ENCODE measurements around the gene EMID1. TPM values are rescaled to one million over a fixed set of nuclear protein-coding genes. Genes with fewer than 3 reads are reported as not detected.
A peak's percentile ranks its signal among the peaks of the same experiment; 100 is the strongest.

EMID1 gene
- total RNA-seq, 4 donors from 2014 or later, result 0.68 to 53.9 (median 1.9) TPM; not detected in 1

GRCh38 chr22:29306835-29307595, 101.3 kb downstream of the EMID1 start:
- in situ Hi-C loops (cut with MboI; ENCODE audit: low pct_ligation_motif_present in 1 of 4, low pct_unique_long_range_greater_than_20kb in 1 of 4, low sequenced_read_pairs in 3 of 4), result no loop called here
- Histone ChIP-seq H3K27ac (peak overlapping the region; percentile 84 to 96 (median 90)), H3K36me3 (no peaks in the 10 kb centered on the region), H3K27me3 (no peaks in the 10 kb centered on the region), H3K9me3 (no peaks in the 10 kb centered on the region), H3K4me3 (peak overlapping the region; percentile 63 to 91 (median 78)), H3K4me1 (peaks cover 38 to 68% (median 58%) of the 10 kb centered on the region in 4 donors)
- peak; percentile 85 for DNase-seq
- intact Hi-C loops (cut with DNase I; ENCODE audit: low total_unique reads), result no loop called here
- TF ChIP-seq CTCF (IDR thresholded peaks at IDR 0.05) (peak in 1 of 5 experiments; percentile 8), POLR2A (IDR thresholded peaks at IDR 0.05) (no peak), POLR2AphosphoS5 (IDR thresholded peaks at IDR 0.05) (peak; percentile 36 to 57 (median 55)), EP300 (IDR thresholded peaks at IDR 0.05; ENCODE audit: low read depth) (no peak)
- 10% methylated on average over 23 of the region's 83 CpGs; no CpG with 5 or more reads in 1 of the 2 donors for WGBS, 2 donors (ENCODE audit: low coverage in 1 of 2)

- H3K36me3 ChIP-seq, result no peaks in the 10 kb centered on the region
- peak overlapping the region; percentile 63 to 91 (median 78) for H3K4me3 ChIP-seq
- intact Hi-C loops (cut with DNase I; ENCODE audit: low total_unique reads) (no loop called here), in situ Hi-C loops (cut with MboI; ENCODE audit: low pct_ligation_motif_present in 1 of 4, low pct_unique_long_range_greater_than_20kb in 1 of 4, low sequenced_read_pairs in 3 of 4) (no loop called here)
- H3K4me1 ChIP-seq, result peaks cover 38 to 70% (median 55%) of the 10 kb centered on the region in 4 donors
- H3K9me3 ChIP-seq, result no peaks in the 10 kb centered on the region
- H3K27me3 ChIP-seq, result no peaks in the 10 kb centered on the region
- WGBS, 2 donors (ENCODE audit: low coverage in 1 of 2), result 74% methylated on average over 20 of the region's 20 CpGs; no CpG with 5 or more reads in 1 of the 2 donors
- TF ChIP-seq POLR2A (IDR thresholded peaks at IDR 0.05) (no peak), POLR2AphosphoS5 (IDR thresholded peaks at IDR 0.05) (no peak)
- peak overlapping the region; percentile 84 to 96 (median 90) for H3K27ac ChIP-seq
- DNase-seq, result no peak
Observed at GRCh38 chr22:29307596-29308147, 102.0 kb downstream of the EMID1 start.

GRCh38 chr22:29308148-29308790, 102.6 kb downstream of the EMID1 start:
- H3K4me3 ChIP-seq, result peak overlapping the region in 2 of 4 donors; percentile 63 to 91
- H3K36me3 ChIP-seq, result no peaks in the 10 kb centered on the region
- no peaks in the 10 kb centered on the region for H3K9me3 ChIP-seq
- intact Hi-C loops (cut with DNase I; ENCODE audit: low total_unique reads), result no loop called here
- in situ Hi-C loops (cut with MboI; ENCODE audit: low pct_ligation_motif_present in 1 of 4, low pct_unique_long_range_greater_than_20kb in 1 of 4, low sequenced_read_pairs in 3 of 4), result no loop called here
- DNase-seq, result no peak
- peaks cover 1% of the 10 kb centered on the region for H3K27me3 ChIP-seq
- H3K4me1 ChIP-seq, result peaks cover 42 to 70% (median 54%) of the 10 kb centered on the region in 4 donors
- H3K27ac ChIP-seq, result peak overlapping the region; percentile 84 to 96 (median 90)
- 79% methylated on average over 43 of the region's 50 CpGs; no CpG with 5 or more reads in 1 of the 2 donors for WGBS, 2 donors (ENCODE audit: low coverage in 1 of 2)
- TF ChIP-seq POLR2A (IDR thresholded peaks at IDR 0.05), result no peak
- no peak for TF ChIP-seq EP300 (IDR thresholded peaks at IDR 0.05; ENCODE audit: low read depth)
- no peak for TF ChIP-seq POLR2AphosphoS5 (IDR thresholded peaks at IDR 0.05)
- no peak for TF ChIP-seq CTCF (IDR thresholded peaks at IDR 0.05)

- in situ Hi-C loops (cut with MboI; ENCODE audit: low pct_ligation_motif_present in 1 of 4, low pct_unique_long_range_greater_than_20kb in 1 of 4, low sequenced_read_pairs in 3 of 4) (no loop called here), intact Hi-C loops (cut with DNase I; ENCODE audit: low total_unique reads) (no loop called here)
- Histone ChIP-seq H3K27me3 (peaks cover 7% of the 10 kb centered on the region), H3K36me3 (no peaks in the 10 kb centered on the region), H3K4me1 (peaks cover 47 to 74% (median 59%) of the 10 kb centered on the region in 4 donors), H3K27ac (peak overlapping the region; percentile 84 to 96 (median 90)), H3K4me3 (no peak overlapping the region), H3K9me3 (no peaks in the 10 kb centered on the region)
- no peak for TF ChIP-seq POLR2A (IDR thresholded peaks at IDR 0.05)
- no peak for TF ChIP-seq EP300 (IDR thresholded peaks at IDR 0.05; ENCODE audit: low read depth)
- no peak for TF ChIP-seq POLR2AphosphoS5 (IDR thresholded peaks at IDR 0.05)
- TF ChIP-seq CTCF (IDR thresholded peaks at IDR 0.05), result no peak
- WGBS, 2 donors (ENCODE audit: low coverage in 1 of 2), result 61% methylated on average over 10 of the region's 13 CpGs; no CpG with 5 or more reads in 1 of the 2 donors
- DNase-seq, result peak; percentile 50
Observed at GRCh38 chr22:29308791-29309262, 103.1 kb downstream of the EMID1 start.

Small RNAs within 50 kb of the gene (small RNA-seq; reads per million reads assigned to genes)
- 0 reads per million in 4 donors for gene RNU6-1219P

Other genes with a start within 250 kb of the EMID1 start
- gene C22orf31, start 144.1 kb upstream of the EMID1 start, total RNA-seq, result not detected
- 10 to 100 TPM in 3 of 4 donors, 1 to 10 TPM in 1; 5.2 to 39.2 (median 20.1) TPM for gene KREMEN1, start 132.9 kb upstream of the EMID1 start, total RNA-seq
- 100 to 1,000 TPM in 1 of 4 donors, 10 to 100 TPM in 3; 20.9 to 131 (median 31.5) TPM for gene RHBDD3, start 62.1 kb downstream of the EMID1 start, total RNA-seq
- gene EWSR1, start 62.4 kb downstream of the EMID1 start, total RNA-seq, result 100 to 1,000 TPM; 196 to 318 (median 205) TPM
- 10 to 100 TPM; 21.1 to 81.0 (median 43.6) TPM for gene GAS2L1, start 100.8 kb downstream of the EMID1 start, total RNA-seq
- 1 to 10 TPM in 3 of 4 donors, not detected in 1; 1.2 to 5.0 (median 2.4) TPM for gene RASL10A, start 109.8 kb downstream of the EMID1 start, total RNA-seq
- 100 to 1,000 TPM in 2 of 4 donors, 10 to 100 TPM in 2; 45.6 to 107 (median 92.4) TPM for gene AP1B1, start 182.7 kb downstream of the EMID1 start, total RNA-seq
- gene RFPL1, start 232.7 kb downstream of the EMID1 start, total RNA-seq, result not detected